HG03439 (cell line): ENCODE data around the gene SIGLEC15.
"Not testable (repeated sequence)": the region's sequence is repeated elsewhere in the genome, so short reads cannot be mapped to it uniquely, and the experiment has no call there.

ENCODE experiments used
- ATAC-seq: cut with Tn5 transposase; IDR thresholded peaks from one replicate; pipeline ENCODE4 v1.9.1; 2021; ENCODE audit warnings: mild to moderate bottlenecking, moderate library complexity; ENCODE audit not compliant: unreplicated experiment

Gene SIGLEC15

GRCh38 chr18:45841765-45842442 is 16.4 kb downstream of the SIGLEC15 start:
- no peak for ATAC-seq

- no peak for ATAC-seq
Measured at GRCh38 chr18:45843019-45843418, 17.5 kb downstream of the SIGLEC15 start.

GRCh38 chr18:45844938-45845337 is 19.5 kb downstream of the SIGLEC15 start:
- ATAC-seq = no peak

- ATAC-seq = no peak
Measured at GRCh38 chr18:45845410-45845809, 19.9 kb downstream of the SIGLEC15 start.

- no peak for ATAC-seq
Measured at GRCh38 chr18:45847119-45847518, 21.6 kb downstream of the SIGLEC15 start.

GRCh38 chr18:45848643-45849042 is 23.2 kb downstream of the SIGLEC15 start:
- ATAC-seq = not testable (repeated sequence)

- no peak for ATAC-seq
Measured at GRCh38 chr18:45849529-45849928, 24.1 kb downstream of the SIGLEC15 start.

GRCh38 chr18:45850021-45850420 is 24.5 kb downstream of the SIGLEC15 start:
- ATAC-seq = no peak

- ATAC-seq = no peak
Measured at GRCh38 chr18:45851161-45851925, 25.9 kb downstream of the SIGLEC15 start.

GRCh38 chr18:45852631-45853030 is 27.2 kb downstream of the SIGLEC15 start:
- no peak for ATAC-seq

- ATAC-seq = no peak
Measured at GRCh38 chr18:45854036-45854586, 28.6 kb downstream of the SIGLEC15 start.

GRCh38 chr18:45856531-45856930 is 31.1 kb downstream of the SIGLEC15 start:
- ATAC-seq = no peak

GRCh38 chr18:45859334-45859733 is 33.9 kb downstream of the SIGLEC15 start:
- ATAC-seq = no peak

- ATAC-seq = no peak
Measured at GRCh38 chr18:45860492-45860891, 35.0 kb downstream of the SIGLEC15 start.

- no peak for ATAC-seq
Measured at GRCh38 chr18:45860971-45861370, 35.5 kb downstream of the SIGLEC15 start.

GRCh38 chr18:45861926-45862325 is 36.5 kb downstream of the SIGLEC15 start:
- no peak for ATAC-seq

- ATAC-seq = no peak
Measured at GRCh38 chr18:45863469-45863868, 38.0 kb downstream of the SIGLEC15 start.

GRCh38 chr18:45864081-45864480 is 38.6 kb downstream of the SIGLEC15 start:
- ATAC-seq = no peak

- ATAC-seq = no peak
Measured at GRCh38 chr18:45865466-45865865, 40.0 kb downstream of the SIGLEC15 start.

GRCh38 chr18:45870419-45870818 is 44.9 kb downstream of the SIGLEC15 start:
- ATAC-seq = no peak

GRCh38 chr18:45871431-45872084 is 46.1 kb downstream of the SIGLEC15 start:
- ATAC-seq = no peak
